Breast epithelium (tissue), 4 donors: ENCODE measurements around the gene ATP2B1. TPM values are rescaled to one million over a fixed set of nuclear protein-coding genes. Genes with fewer than 3 reads are reported as not detected.

Source experiments
- DNase-seq, 2 donors: peaks; one replicate each; pipeline ENCODE4 v3.0.0-alpha.2; 2019; ENCODE audit warnings: low spot score in 2 of 2
- H3K27ac ChIP-seq, 2 donors: fragments of 200-600 bp; sonication (generic) in 1 of 2; one replicate each; pipeline ENCODE4 v1.5.1; 2016 to 2019; ENCODE audit warnings: mild to moderate bottlenecking in 1 of 2
- H3K27me3 ChIP-seq, 2 donors: fragments of 200-600 bp; sonication (generic) in 1 of 2; one replicate each; pipeline versions ENCODE4 v1.5.1 to v1.6.0; 2017 to 2019; ENCODE audit warnings: control low read depth in 1 of 2, mild to moderate bottlenecking in 1 of 2
- H3K36me3 ChIP-seq: fragments of 200-600 bp; one replicate; pipeline ENCODE4 v1.5.1; 2019
- H3K4me1 ChIP-seq, 2 donors: fragments of 200-600 bp; sonication (generic); one replicate each; pipeline ENCODE4 v1.5.1; 2016 to 2019; ENCODE audit warnings: control low read depth in 1 of 2
- H3K4me3 ChIP-seq, 3 donors: fragments of 200-600 bp; sonication (generic); 1 replicate in 2 of 3; 2 replicates in 1 of 3; pipeline ENCODE4 v1.5.1; 2016 to 2019; ENCODE audit warnings: mild to moderate bottlenecking in 3 of 3, moderate library complexity in 2 of 3
- H3K9me3 ChIP-seq, 2 donors: fragments of 200-600 bp; sonication (generic) in 1 of 2; one replicate each; pipeline ENCODE4 v1.5.1; 2016 to 2019; ENCODE audit warnings: control low read depth in 1 of 2
- POLR2A ChIP-seq: fragments of 450-650 bp; IDR thresholded peaks from one replicate; pipeline ENCODE4 v1.6.1; 2016; ENCODE audit warnings: antibody characterized with exemption, mild to moderate bottlenecking, moderate library complexity
- POLR2AphosphoS5 ChIP-seq, 3 donors: sonication (generic); formaldehyde crosslinking; IDR thresholded peaks; one replicate each; pipeline ENCODE4 v1.6.1; 2017; ENCODE audit warnings: antibody characterized with exemption in 3 of 3
- intact Hi-C: fragments of 100-400 bp; cut with DNase I; formaldehyde crosslinking; loops from one replicate; pipeline ENCODE4 v1.15.1; 2023; ENCODE audit warnings: low total_unique reads
- total RNA-seq, 3 donors: library from RNA; depleted of rRNA; stranded (reverse); fragments of >200 nt; gene quantifications; one replicate each; pipeline ENCODE4 v1.1.0, GENCODE V29; 2016
- TF ChIP-seq, protein P1 (sequence below), 3 donors: fragments of 450-650 bp; IDR thresholded peaks; one replicate each; pipeline ENCODE4 v1.5.1; 2016 to 2017; ENCODE audit warnings: antibody characterized with exemption in 3 of 3, mild to moderate bottlenecking in 3 of 3, moderate library complexity in 3 of 3

The ATP2B1 gene
- total RNA-seq, 3 donors from 2014 or later: 40.3 to 76.8 (median 54.6) TPM

GRCh38 chr12:89706986-89707702, 1.5 kb downstream of the ATP2B1 start:
- H3K4me3 ChIP-seq: peak overlapping the region; percentile 82 to 91 (median 89)
- H3K27me3 ChIP-seq: no peaks in the 10 kb centered on the region
- no peaks in the 10 kb centered on the region for H3K36me3 ChIP-seq
- no peaks in the 10 kb centered on the region for H3K4me1 ChIP-seq
- intact Hi-C loops: loop anchor here (5.0 kb wide), 1 partner anchor 1460 kb away; no protein-coding TSS in a partner anchor
- peak overlapping the region; percentile 95 to 97 for H3K27ac ChIP-seq
- H3K9me3 ChIP-seq: no peaks in the 10 kb centered on the region
- TF ChIP-seq POLR2AphosphoS5 (IDR thresholded peaks at IDR 0.05) (no peak), POLR2A (no peak)
- TF ChIP-seq, protein P1, sequence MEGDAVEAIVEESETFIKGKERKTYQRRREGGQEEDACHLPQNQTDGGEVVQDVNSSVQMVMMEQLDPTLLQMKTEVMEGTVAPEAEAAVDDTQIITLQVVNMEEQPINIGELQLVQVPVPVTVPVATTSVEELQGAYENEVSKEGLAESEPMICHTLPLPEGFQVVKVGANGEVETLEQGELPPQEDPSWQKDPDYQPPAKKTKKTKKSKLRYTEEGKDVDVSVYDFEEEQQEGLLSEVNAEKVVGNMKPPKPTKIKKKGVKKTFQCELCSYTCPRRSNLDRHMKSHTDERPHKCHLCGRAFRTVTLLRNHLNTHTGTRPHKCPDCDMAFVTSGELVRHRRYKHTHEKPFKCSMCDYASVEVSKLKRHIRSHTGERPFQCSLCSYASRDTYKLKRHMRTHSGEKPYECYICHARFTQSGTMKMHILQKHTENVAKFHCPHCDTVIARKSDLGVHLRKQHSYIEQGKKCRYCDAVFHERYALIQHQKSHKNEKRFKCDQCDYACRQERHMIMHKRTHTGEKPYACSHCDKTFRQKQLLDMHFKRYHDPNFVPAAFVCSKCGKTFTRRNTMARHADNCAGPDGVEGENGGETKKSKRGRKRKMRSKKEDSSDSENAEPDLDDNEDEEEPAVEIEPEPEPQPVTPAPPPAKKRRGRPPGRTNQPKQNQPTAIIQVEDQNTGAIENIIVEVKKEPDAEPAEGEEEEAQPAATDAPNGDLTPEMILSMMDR (IDR thresholded peaks at IDR 0.05): no peak
- peak in 1 of 2 donors; percentile 45 for DNase-seq

GRCh38 chr12:89706551-89706950, 2.1 kb downstream of the ATP2B1 start:
- intact Hi-C loops: loop anchor here (5.0 kb wide), 1 partner anchor 1461 kb away; no protein-coding TSS in a partner anchor

GRCh38 chr12:89704457-89704856, 4.2 kb downstream of the ATP2B1 start:
- Histone ChIP-seq H3K36me3 (no peaks in the 10 kb centered on the region), H3K27ac (no peak overlapping the region), H3K9me3 (no peaks in the 10 kb centered on the region), H3K27me3 (no peaks in the 10 kb centered on the region), H3K4me1 (no peaks in the 10 kb centered on the region), H3K4me3 (no peak overlapping the region)
- DNase-seq: no peak
- intact Hi-C loops: no loop called here
- TF ChIP-seq, protein P1 (IDR thresholded peaks at IDR 0.05): no peak
- TF ChIP-seq POLR2AphosphoS5 (IDR thresholded peaks at IDR 0.05): no peak
- no peak for TF ChIP-seq POLR2A

More at GRCh38 chr12:89706551-89706950, 2.1 kb downstream of the ATP2B1 start:
- H3K4me1 ChIP-seq: no peaks in the 10 kb centered on the region
- H3K27me3 ChIP-seq: no peaks in the 10 kb centered on the region
- H3K36me3 ChIP-seq: no peaks in the 10 kb centered on the region
- DNase-seq: no peak
- peak overlapping the region in 1 of 3 donors; percentile 91 for H3K4me3 ChIP-seq
- peak overlapping the region in 1 of 2 donors; percentile 97 for H3K27ac ChIP-seq
- TF ChIP-seq POLR2AphosphoS5 (IDR thresholded peaks at IDR 0.05): no peak
- TF ChIP-seq, protein P1 (IDR thresholded peaks at IDR 0.05): no peak
- no peak for TF ChIP-seq POLR2A
- H3K9me3 ChIP-seq: no peaks in the 10 kb centered on the region

DNA sequence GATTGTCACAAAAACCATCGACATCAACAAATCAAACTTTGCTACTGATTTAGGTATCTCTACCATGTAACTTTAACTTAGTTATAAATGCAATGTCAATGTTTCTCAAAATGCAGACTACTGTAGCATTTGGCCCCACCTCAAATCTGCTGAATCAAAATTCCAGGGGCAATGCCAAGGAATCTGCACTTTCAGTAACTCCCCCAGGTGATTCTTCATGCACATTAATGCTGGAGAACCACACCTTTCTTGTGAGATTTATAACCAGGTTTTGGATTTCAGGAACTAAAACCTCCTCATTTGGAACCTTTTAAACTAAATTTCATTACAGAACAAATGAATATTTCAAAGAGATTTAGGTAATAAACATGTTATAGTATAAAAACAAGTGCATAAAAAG, 4.9 kb downstream of the ATP2B1 start:
- Histone ChIP-seq H3K9me3 (no peaks in the 10 kb centered on the region), H3K27ac (no peak overlapping the region), H3K36me3 (no peaks in the 10 kb centered on the region), H3K4me3 (no peak overlapping the region), H3K4me1 (no peaks in the 10 kb centered on the region), H3K27me3 (no peaks in the 10 kb centered on the region)
- TF ChIP-seq, protein P1 (IDR thresholded peaks at IDR 0.05): no peak
- no peak for TF ChIP-seq POLR2A
- no peak for TF ChIP-seq POLR2AphosphoS5 (IDR thresholded peaks at IDR 0.05)
- intact Hi-C loops: no loop called here
- no peak for DNase-seq

- no peaks in the 10 kb centered on the region for H3K9me3 ChIP-seq
- TF ChIP-seq POLR2A: no peak
- no peak for TF ChIP-seq POLR2AphosphoS5 (IDR thresholded peaks at IDR 0.05)
- TF ChIP-seq, protein P1 (IDR thresholded peaks at IDR 0.05): no peak
- DNase-seq: no peak
- H3K36me3 ChIP-seq: no peaks in the 10 kb centered on the region
- intact Hi-C loops: no loop called here
- no peak overlapping the region for H3K4me3 ChIP-seq
- H3K27ac ChIP-seq: no peak overlapping the region
- no peaks in the 10 kb centered on the region for H3K27me3 ChIP-seq
- no peaks in the 10 kb centered on the region for H3K4me1 ChIP-seq
These were observed 6.1 kb downstream of the ATP2B1 start for GRCh38 chr12:89702503-89702902.
